Activated T-helper 9 cell treated with anti-CD3 and anti-CD28 coated beads, Interleukin-2, amount 50 U/mL, for 16 hours (primary cell): Measurements from ENCODE around the gene TMEM14C.

Source experiments
- DNase-seq: peaks from one replicate; pipeline ENCODE4 v3.0.0-alpha.2; 2020; ENCODE audit warnings: low read depth

The TMEM14C gene

DNA sequence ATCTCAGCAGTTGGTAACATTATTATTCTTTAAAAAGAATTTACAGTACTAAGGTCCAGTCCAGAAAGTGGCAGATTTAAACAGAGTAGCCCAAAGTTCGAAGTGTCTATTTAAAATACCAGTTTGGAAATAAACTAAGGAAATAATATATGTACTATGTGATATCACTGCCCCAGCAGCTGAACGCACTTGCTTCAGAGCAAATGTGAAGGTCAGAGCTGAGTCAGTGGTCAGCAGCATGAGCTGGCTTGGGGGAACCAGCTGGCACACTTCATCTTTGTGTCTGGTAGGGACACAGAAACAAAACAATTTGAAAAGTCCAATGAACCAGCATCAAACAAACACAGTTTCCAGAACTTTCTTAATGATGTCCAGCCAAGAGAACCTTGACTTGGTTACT lies 40.1 kb downstream of the TMEM14C start:
- no peak for DNase-seq

DNA sequence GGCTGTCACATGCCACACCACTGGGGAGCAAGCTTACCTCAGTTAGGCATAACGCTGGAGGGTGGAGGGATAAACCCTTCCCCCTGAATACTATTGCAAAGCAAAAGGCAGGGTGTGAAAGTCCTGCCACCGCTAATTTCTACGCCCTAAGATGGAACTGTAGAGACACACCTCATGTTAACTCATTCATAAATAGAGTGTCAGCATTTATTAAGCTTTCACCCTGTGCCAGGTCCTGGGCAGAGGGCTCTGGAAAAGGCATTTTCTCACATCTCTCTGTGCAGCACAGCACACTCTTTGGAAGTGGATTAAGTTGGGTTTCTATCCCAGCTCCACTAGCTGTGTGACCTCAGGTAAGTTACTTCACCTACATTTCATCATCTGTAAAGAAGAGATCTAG lies 46.5 kb downstream of the TMEM14C start:
- DNase-seq, result no peak

- DNase-seq, result no peak
Observed at GRCh38 chr6:10771371-10771894, 48.6 kb downstream of the TMEM14C start.

DNA sequence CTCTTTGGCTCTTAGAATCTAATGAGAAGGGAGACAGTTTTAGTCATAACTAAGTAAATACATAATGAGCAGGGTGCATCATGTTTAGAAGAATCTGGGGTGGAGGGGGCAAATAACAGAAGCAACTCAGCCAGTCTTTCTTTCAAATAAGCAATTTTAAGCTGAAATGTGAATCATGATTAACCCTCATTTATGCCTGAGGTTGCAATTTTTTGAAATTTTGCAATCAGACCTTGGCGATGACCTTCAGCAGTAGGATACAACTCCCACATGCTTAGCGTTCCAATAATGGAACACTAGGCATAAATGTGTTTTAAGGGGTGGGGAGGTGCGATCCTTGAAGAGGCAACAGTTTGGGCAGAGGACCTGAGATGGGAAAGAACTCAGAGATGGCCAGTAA lies 55.4 kb downstream of the TMEM14C start:
- DNase-seq, result no peak

DNA sequence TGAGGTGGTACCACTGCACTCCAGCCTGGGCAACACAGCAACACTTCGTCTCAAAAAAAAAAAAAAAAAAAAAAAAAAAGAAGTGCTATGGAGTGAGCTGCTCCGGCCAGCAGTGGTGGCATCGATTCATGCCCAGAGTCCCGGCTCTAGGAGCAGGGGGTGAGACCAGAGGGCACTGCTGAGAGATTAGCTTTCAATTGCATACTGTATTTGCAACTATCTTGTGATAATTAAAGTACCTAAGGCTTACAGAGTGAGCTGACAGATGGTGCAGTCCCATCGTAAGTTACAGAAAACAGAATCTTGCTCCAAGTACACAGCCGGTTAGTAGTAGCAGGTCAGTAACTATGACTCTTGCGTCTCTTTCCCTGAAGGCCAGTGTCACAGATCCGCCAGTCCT lies 56.2 kb downstream of the TMEM14C start:
- DNase-seq, result no peak
